Retinal pigment epithelial cell (primary cell): ENCODE data around the gene LMNTD2.

Experiments
- DNase-seq: peaks from one replicate; pipeline ENCODE4 v3.0.0-alpha.2; 2010; ENCODE audit warnings: low read depth
- H3K4me3 ChIP-seq: 2 replicates; pipeline ENCODE4 v1.5.1; 2011; ENCODE audit warnings: mild to moderate bottlenecking, low read length, control low read depth, moderate library complexity
- CTCF ChIP-seq: conservative IDR thresholded peaks from 2 replicates; pipeline ENCODE4 v1.5.1; 2011; ENCODE audit warnings: low read depth, low read length, control low read depth, inconsistent platforms

LMNTD2 gene

GRCh38 chr11:535519-536454, 24.8 kb downstream of the LMNTD2 start, which contains the start of gene HRAS:
TSS of gene HRAS (minus strand) at chr11:535576.
- DNase-seq: peak; percentile 66
- no peak for TF ChIP-seq CTCF
- H3K4me3 ChIP-seq: peak within 1 kb of the TSS; percentile 73

GRCh38 chr11:535210-535518, 25.4 kb downstream of the LMNTD2 start:
- H3K4me3 ChIP-seq: peak overlapping the region; percentile 73
- no peak for TF ChIP-seq CTCF
- no peak for DNase-seq

GRCh38 chr11:534396-535209, 25.9 kb downstream of the LMNTD2 start:
- peak overlapping the region; percentile 73 for H3K4me3 ChIP-seq
- no peak for DNase-seq
- peak; percentile 2 for TF ChIP-seq CTCF

- no peak for TF ChIP-seq CTCF
- no peak for DNase-seq
- peak overlapping the region; percentile 73 for H3K4me3 ChIP-seq
Observed at GRCh38 chr11:533586-534395, 26.7 kb downstream of the LMNTD2 start.

GRCh38 chr11:532986-533585, 27.5 kb downstream of the LMNTD2 start:
- H3K4me3 ChIP-seq: no peak overlapping the region
- DNase-seq: no peak
- TF ChIP-seq CTCF: no peak

- TF ChIP-seq CTCF: no peak
- H3K4me3 ChIP-seq: no peak overlapping the region
- no peak for DNase-seq
Observed at GRCh38 chr11:532527-532985, 28.0 kb downstream of the LMNTD2 start.
